ENCODE results near the gene EXOSC9.

Gene EXOSC9

GRCh38 chr4:121801715-121802075, 572 bp downstream of the EXOSC9 start:
- Histone ChIP-seq H3K9me3 (ENCODE audit: severe bottlenecking) (no peaks in the 10 kb centered on the region), H3K4me3 (ENCODE audit: low read depth, low read length) (peak overlapping the region; percentile 66), H3K27ac (peak overlapping the region; percentile 92), H3K27me3 (ENCODE audit: insufficient read depth, low read depth, severe bottlenecking) (no peaks in the 10 kb centered on the region), H3K36me3 (peaks cover 54% of the 10 kb centered on the region)
- DNase-seq: no peak
- TF ChIP-seq CTCF (IDR thresholded peaks at IDR 0.05; ENCODE audit: low read depth, low read length): no peak

GRCh38 chr4:121806411-121806810, 5.3 kb downstream of the EXOSC9 start:
- Histone ChIP-seq H3K27ac (no peak overlapping the region), H3K9me3 (ENCODE audit: severe bottlenecking) (no peaks in the 10 kb centered on the region), H3K4me3 (ENCODE audit: low read depth, low read length) (no peak overlapping the region), H3K36me3 (peaks cover 100% of the 10 kb centered on the region), H3K27me3 (ENCODE audit: insufficient read depth, low read depth, severe bottlenecking) (no peaks in the 10 kb centered on the region)
- TF ChIP-seq CTCF (IDR thresholded peaks at IDR 0.05; ENCODE audit: low read depth, low read length): no peak
- no peak for DNase-seq

GRCh38 chr4:121811122-121811521, 10.0 kb downstream of the EXOSC9 start:
- Histone ChIP-seq H3K4me3 (ENCODE audit: low read depth, low read length) (no peak overlapping the region), H3K27me3 (ENCODE audit: insufficient read depth, low read depth, severe bottlenecking) (no peaks in the 10 kb centered on the region), H3K27ac (no peak overlapping the region), H3K9me3 (ENCODE audit: severe bottlenecking) (no peaks in the 10 kb centered on the region), H3K36me3 (peaks cover 100% of the 10 kb centered on the region)
- TF ChIP-seq CTCF (IDR thresholded peaks at IDR 0.05; ENCODE audit: low read depth, low read length): no peak
- no peak for DNase-seq

GRCh38 chr4:121814756-121815155, 13.6 kb downstream of the EXOSC9 start:
- Histone ChIP-seq H3K36me3 (peaks cover 99% of the 10 kb centered on the region), H3K27ac (no peak overlapping the region), H3K27me3 (ENCODE audit: insufficient read depth, low read depth, severe bottlenecking) (no peaks in the 10 kb centered on the region), H3K4me3 (ENCODE audit: low read depth, low read length) (no peak overlapping the region), H3K9me3 (ENCODE audit: severe bottlenecking) (no peaks in the 10 kb centered on the region)
- no peak for DNase-seq
- TF ChIP-seq CTCF (IDR thresholded peaks at IDR 0.05; ENCODE audit: low read depth, low read length): no peak

- Histone ChIP-seq H3K4me3 (ENCODE audit: low read depth, low read length) (no peak overlapping the region), H3K36me3 (peaks cover 98% of the 10 kb centered on the region), H3K27ac (no peak overlapping the region), H3K9me3 (ENCODE audit: severe bottlenecking) (no peaks in the 10 kb centered on the region), H3K27me3 (ENCODE audit: insufficient read depth, low read depth, severe bottlenecking) (no peaks in the 10 kb centered on the region)
- TF ChIP-seq CTCF (IDR thresholded peaks at IDR 0.05; ENCODE audit: low read depth, low read length): no peak
- DNase-seq: no peak
These were observed 15.9 kb downstream of the EXOSC9 start for GRCh38 chr4:121817006-121817405.

- H3K4me3 ChIP-seq (ENCODE audit: low read depth, low read length): no peak overlapping the region
- DNase-seq: no peak
- H3K27me3 ChIP-seq (ENCODE audit: insufficient read depth, low read depth, severe bottlenecking): no peaks in the 10 kb centered on the region
- no peak for TF ChIP-seq CTCF (IDR thresholded peaks at IDR 0.05; ENCODE audit: low read depth, low read length)
- no peak overlapping the region for H3K27ac ChIP-seq
- no peaks in the 10 kb centered on the region for H3K9me3 ChIP-seq (ENCODE audit: severe bottlenecking)
- H3K36me3 ChIP-seq: peaks cover 96% of the 10 kb centered on the region
These were observed 16.6 kb downstream of the EXOSC9 start for GRCh38 chr4:121817701-121818100.
